Subcutaneous abdominal adipose tissue (tissue), 5 donors: ENCODE data around the gene CFAP91.
"Not testable (repeated sequence)": the region's sequence is repeated elsewhere in the genome, so short reads cannot be mapped to it uniquely, and the experiment has no call there.

ENCODE experiments used
- H3K27ac ChIP-seq: one replicate; pipeline ENCODE4 v1.7.0; 2013; ENCODE audit warnings: low read depth, mild to moderate bottlenecking, inconsistent platforms, low read length, moderate library complexity
- H3K27me3 ChIP-seq, 5 donors: one replicate each; pipeline ENCODE4 v1.7.0; 2013; ENCODE audit warnings: low read length in 5 of 5, inconsistent platforms in 1 of 5; ENCODE audit not compliant: control insufficient read depth in 5 of 5, insufficient read depth in 4 of 5
- H3K36me3 ChIP-seq, 5 donors: one replicate each; pipeline ENCODE4 v1.7.0; 2013; ENCODE audit warnings: low read length in 5 of 5; ENCODE audit not compliant: control insufficient read depth in 5 of 5, insufficient read depth in 5 of 5
- H3K4me1 ChIP-seq, 5 donors: one replicate each; pipeline ENCODE4 v1.7.0; 2013; ENCODE audit warnings: low read length in 5 of 5, mild to moderate bottlenecking in 3 of 5, moderate library complexity in 1 of 5; ENCODE audit not compliant: control insufficient read depth in 5 of 5, insufficient read depth in 5 of 5
- H3K4me3 ChIP-seq, 5 donors: one replicate each; pipeline ENCODE4 v1.7.0; 2013; ENCODE audit warnings: low read length in 5 of 5, low read depth in 1 of 5
- H3K9ac ChIP-seq, 5 donors: one replicate each; pipeline ENCODE4 v1.7.0; 2013; ENCODE audit warnings: low read length in 5 of 5, mild to moderate bottlenecking in 4 of 5, moderate library complexity in 3 of 5
- H3K9me3 ChIP-seq, 5 donors: one replicate each; pipeline ENCODE4 v1.7.0; 2013; ENCODE audit warnings: low read length in 5 of 5; ENCODE audit not compliant: control insufficient read depth in 5 of 5
- donor health status: healthy.
- donor health status: healthy.
- donor health status: healthy.
- donor health status: healthy.
- donor health status: healthy.

Gene CFAP91

GRCh38 chr3:119677641-119677934 lies 25.2 kb upstream of the CFAP91 start:
- peak overlapping the region; percentile 57 to 98 (median 88) for H3K9ac ChIP-seq
- H3K27me3 ChIP-seq = no peaks in the 10 kb centered on the region
- peak overlapping the region; percentile 84 to 97 (median 85) for H3K4me3 ChIP-seq
- H3K9me3 ChIP-seq = no peaks in the 10 kb centered on the region
- H3K4me1 ChIP-seq = peaks cover 0 to 21% (median 19%) of the 10 kb centered on the region in 5 donors
- peaks cover 11 to 24% (median 21%) of the 10 kb centered on the region in 5 donors for H3K36me3 ChIP-seq
- peak overlapping the region; percentile 93 for H3K27ac ChIP-seq

GRCh38 chr3:119678209-119678608 lies 24.6 kb upstream of the CFAP91 start:
- not testable (repeated sequence) for H3K9ac ChIP-seq, H3K27me3 ChIP-seq, H3K9me3 ChIP-seq, H3K4me3 ChIP-seq, H3K27ac ChIP-seq
- Histone ChIP-seq H3K36me3 (peaks cover 5 to 18% (median 15%) of the 10 kb centered on the region in 5 donors), H3K4me1 (peaks cover 0 to 21% (median 17%) of the 10 kb centered on the region in 5 donors)

GRCh38 chr3:119679874-119680273 lies 22.9 kb upstream of the CFAP91 start:
- Histone ChIP-seq H3K27ac (no peak overlapping the region), H3K27me3 (no peaks in the 10 kb centered on the region), H3K9ac (peak overlapping the region in 1 of 5 donors; percentile 4), H3K9me3 (no peaks in the 10 kb centered on the region), H3K4me1 (peaks cover 0 to 21% (median 17%) of the 10 kb centered on the region in 5 donors), H3K36me3 (peaks cover 0 to 4% (median 2%) of the 10 kb centered on the region in 5 donors), H3K4me3 (no peak overlapping the region)

GRCh38 chr3:119681279-119681678 lies 21.5 kb upstream of the CFAP91 start:
- Histone ChIP-seq H3K36me3 (no peaks in the 10 kb centered on the region), H3K9me3 (no peaks in the 10 kb centered on the region), H3K9ac (no peak overlapping the region), H3K4me1 (peaks cover 0 to 11% (median 9%) of the 10 kb centered on the region in 5 donors), H3K27me3 (no peaks in the 10 kb centered on the region), H3K27ac (no peak overlapping the region), H3K4me3 (no peak overlapping the region)

- Histone ChIP-seq H3K4me3 (no peak overlapping the region), H3K27me3 (no peaks in the 10 kb centered on the region), H3K36me3 (no peaks in the 10 kb centered on the region), H3K4me1 (no peaks in the 10 kb centered on the region), H3K9ac (no peak overlapping the region), H3K9me3 (no peaks in the 10 kb centered on the region), H3K27ac (no peak overlapping the region)
Observed at GRCh38 chr3:119683421-119683820, 19.4 kb upstream of the CFAP91 start.

- no peaks in the 10 kb centered on the region for H3K4me1 ChIP-seq
- no peaks in the 10 kb centered on the region for H3K27me3 ChIP-seq
- H3K36me3 ChIP-seq = no peaks in the 10 kb centered on the region
- no peaks in the 10 kb centered on the region for H3K9me3 ChIP-seq
- H3K4me3 ChIP-seq = no peak overlapping the region
- no peak overlapping the region for H3K27ac ChIP-seq
- no peak overlapping the region for H3K9ac ChIP-seq
Observed at GRCh38 chr3:119690043-119690656, 12.7 kb upstream of the CFAP91 start.

- Histone ChIP-seq H3K27me3 (no peaks in the 10 kb centered on the region), H3K36me3 (no peaks in the 10 kb centered on the region), H3K4me3 (no peak overlapping the region), H3K4me1 (peaks cover 0 to 6% (median 0%) of the 10 kb centered on the region in 5 donors), H3K27ac (no peak overlapping the region), H3K9ac (no peak overlapping the region), H3K9me3 (no peaks in the 10 kb centered on the region)
Observed at GRCh38 chr3:119695480-119695879, 7.3 kb upstream of the CFAP91 start.

GRCh38 chr3:119697394-119697793 lies 5.4 kb upstream of the CFAP91 start:
- no peaks in the 10 kb centered on the region for H3K36me3 ChIP-seq
- no peak overlapping the region for H3K9ac ChIP-seq
- peaks cover 0 to 8% (median 3%) of the 10 kb centered on the region in 5 donors for H3K4me1 ChIP-seq
- H3K9me3 ChIP-seq = no peaks in the 10 kb centered on the region
- no peak overlapping the region for H3K27ac ChIP-seq
- H3K4me3 ChIP-seq = no peak overlapping the region
- no peaks in the 10 kb centered on the region for H3K27me3 ChIP-seq

GRCh38 chr3:119700269-119700919 lies 2.4 kb upstream of the CFAP91 start:
- H3K4me1 ChIP-seq = peaks cover 0 to 20% (median 13%) of the 10 kb centered on the region in 5 donors
- H3K9ac ChIP-seq = no peak overlapping the region
- no peaks in the 10 kb centered on the region for H3K9me3 ChIP-seq
- H3K4me3 ChIP-seq = no peak overlapping the region
- no peaks in the 10 kb centered on the region for H3K27me3 ChIP-seq
- H3K36me3 ChIP-seq = no peaks in the 10 kb centered on the region
- H3K27ac ChIP-seq = peak overlapping the region; percentile 56

- Histone ChIP-seq H3K27ac (peak overlapping the region; percentile 55), H3K4me3 (no peak overlapping the region), H3K9me3 (no peaks in the 10 kb centered on the region)
Observed at GRCh38 chr3:119700920-119701734, 1.7 kb upstream of the CFAP91 start.

More at GRCh38 chr3:119700920-119701734, 1.7 kb upstream of the CFAP91 start:
- Histone ChIP-seq H3K9ac (no peak overlapping the region), H3K4me1 (peaks cover 0 to 20% (median 13%) of the 10 kb centered on the region in 5 donors), H3K36me3 (no peaks in the 10 kb centered on the region), H3K27me3 (no peaks in the 10 kb centered on the region)
